GM21360 (cell line): ENCODE results near the gene OASL.

Experiments
- ATAC-seq: cut with Tn5 transposase; IDR thresholded peaks from one replicate; pipeline ENCODE4 v1.9.1; 2021; ENCODE audit warnings: mild to moderate bottlenecking, moderate library complexity; ENCODE audit not compliant: unreplicated experiment

The OASL gene

GRCh38 chr12:120994059-120994458, 45.0 kb downstream of the OASL start:
- ATAC-seq = no peak

DNA sequence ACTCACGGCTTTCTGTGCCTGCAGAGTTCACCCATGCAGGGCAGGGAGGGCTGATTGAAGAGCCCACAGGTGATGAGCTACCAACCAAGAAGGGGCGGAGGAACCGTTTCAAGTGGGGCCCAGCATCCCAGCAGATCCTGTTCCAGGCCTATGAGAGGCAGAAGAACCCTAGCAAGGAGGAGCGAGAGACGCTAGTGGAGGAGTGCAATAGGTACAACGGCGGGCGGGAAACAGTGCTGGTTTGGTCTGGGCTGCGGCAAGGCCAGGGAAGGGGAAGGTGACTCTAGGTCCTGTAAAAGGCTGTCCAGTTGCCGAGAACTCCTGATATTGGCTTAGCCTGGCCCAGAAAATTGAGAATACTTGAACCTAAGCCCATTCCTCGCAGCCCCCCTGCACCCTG, 45.5 kb downstream of the OASL start:
- no peak for ATAC-seq

- no peak for ATAC-seq
These were observed 46.1 kb downstream of the OASL start for GRCh38 chr12:120992989-120993388.

GRCh38 chr12:120991965-120992364, 47.1 kb downstream of the OASL start:
- no peak for ATAC-seq

- ATAC-seq = no peak
These were observed 48.5 kb downstream of the OASL start for GRCh38 chr12:120990487-120991055.

GRCh38 chr12:120989687-120990086, 49.4 kb downstream of the OASL start:
- no peak for ATAC-seq

GRCh38 chr12:120988658-120989057, 50.4 kb downstream of the OASL start:
- no peak for ATAC-seq

- ATAC-seq = no peak
These were observed 50.8 kb downstream of the OASL start for GRCh38 chr12:120988234-120988633.

- ATAC-seq = no peak
These were observed 54.6 kb downstream of the OASL start for GRCh38 chr12:120984351-120984898.

GRCh38 chr12:120983759-120984158, 55.3 kb downstream of the OASL start:
- no peak for ATAC-seq

- no peak for ATAC-seq
These were observed 56.4 kb downstream of the OASL start for GRCh38 chr12:120982659-120983058.

GRCh38 chr12:120981407-120981941, 57.6 kb downstream of the OASL start:
- no peak for ATAC-seq

DNA sequence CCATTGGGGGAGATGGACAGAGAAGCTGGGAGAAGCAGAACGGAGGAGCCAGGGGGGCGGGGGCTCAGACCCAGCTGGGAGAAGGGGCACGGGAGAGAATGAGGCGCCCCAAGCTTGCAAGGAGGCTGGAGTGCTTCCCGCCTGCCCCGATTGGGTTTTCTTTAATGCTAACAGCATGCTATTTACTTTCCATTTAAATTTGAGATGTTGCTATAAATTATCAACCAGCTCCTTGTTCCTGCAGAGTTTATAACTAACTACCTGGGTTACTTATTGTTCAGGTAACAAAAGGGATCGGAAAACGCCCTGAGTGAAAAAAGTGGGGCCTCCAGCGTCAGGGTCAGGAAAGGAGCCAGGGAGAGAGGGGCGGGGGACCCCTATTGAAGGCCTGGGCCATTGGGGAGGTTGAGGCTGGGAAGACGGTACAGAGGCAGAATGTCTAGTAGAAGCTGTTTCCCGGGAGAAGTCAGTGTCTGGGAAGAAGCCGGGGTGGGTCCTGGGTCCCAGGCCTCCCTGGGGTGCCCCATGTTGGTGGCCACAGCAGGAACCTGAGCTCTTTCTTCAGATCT, 58.2 kb downstream of the OASL start:
- no peak for ATAC-seq

DNA sequence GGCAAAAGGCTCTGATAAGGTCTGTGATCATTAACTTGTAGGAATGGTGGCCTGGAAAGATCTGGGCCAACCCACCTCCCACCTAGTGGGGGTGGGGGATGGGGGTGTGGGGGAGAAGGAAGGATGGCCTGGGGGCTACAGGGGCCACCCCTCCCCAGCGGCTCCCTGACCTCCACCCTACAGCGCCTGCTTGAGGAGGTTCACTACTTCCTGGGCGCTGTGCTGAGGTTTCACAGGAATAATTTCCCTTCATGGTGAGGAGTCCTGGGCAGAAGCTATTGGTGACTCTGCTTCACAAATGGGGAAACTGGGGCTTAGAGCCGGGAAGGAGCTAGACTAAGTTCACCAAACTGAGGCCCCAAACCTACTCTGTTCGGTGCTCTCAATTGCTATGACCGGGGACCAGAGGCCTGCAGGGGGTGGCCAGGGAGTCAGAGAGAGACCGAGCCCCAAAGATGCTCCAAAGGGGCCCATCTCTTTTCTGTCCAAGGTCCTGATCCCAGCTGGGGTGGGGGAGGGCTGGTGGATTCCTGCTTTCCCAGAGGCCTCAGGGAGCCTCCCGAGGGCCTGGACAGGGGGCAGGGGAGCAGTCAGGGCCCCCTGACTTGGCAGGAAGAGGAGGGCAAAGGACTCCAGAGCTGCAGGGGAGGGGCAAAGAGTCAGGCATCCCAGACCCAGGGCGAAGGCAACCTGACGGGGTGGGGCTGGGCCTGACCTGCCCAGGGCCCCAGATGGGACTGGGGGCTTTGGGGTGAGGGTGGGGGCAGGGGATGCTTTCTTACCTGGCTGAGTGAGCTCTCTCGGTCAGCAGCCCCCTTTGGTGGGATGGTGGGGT, 59.0 kb downstream of the OASL start:
- no peak for ATAC-seq

GRCh38 chr12:120979220-120979861, 59.7 kb downstream of the OASL start:
- no peak for ATAC-seq

GRCh38 chr12:120978296-120979219, 60.5 kb downstream of the OASL start, which contains the start of gene HNF1A:
HNF1A (plus strand) TSS chr12:120978543; CDS start chr12:120978769, 226 bp downstream.
- ATAC-seq = no peak

DNA sequence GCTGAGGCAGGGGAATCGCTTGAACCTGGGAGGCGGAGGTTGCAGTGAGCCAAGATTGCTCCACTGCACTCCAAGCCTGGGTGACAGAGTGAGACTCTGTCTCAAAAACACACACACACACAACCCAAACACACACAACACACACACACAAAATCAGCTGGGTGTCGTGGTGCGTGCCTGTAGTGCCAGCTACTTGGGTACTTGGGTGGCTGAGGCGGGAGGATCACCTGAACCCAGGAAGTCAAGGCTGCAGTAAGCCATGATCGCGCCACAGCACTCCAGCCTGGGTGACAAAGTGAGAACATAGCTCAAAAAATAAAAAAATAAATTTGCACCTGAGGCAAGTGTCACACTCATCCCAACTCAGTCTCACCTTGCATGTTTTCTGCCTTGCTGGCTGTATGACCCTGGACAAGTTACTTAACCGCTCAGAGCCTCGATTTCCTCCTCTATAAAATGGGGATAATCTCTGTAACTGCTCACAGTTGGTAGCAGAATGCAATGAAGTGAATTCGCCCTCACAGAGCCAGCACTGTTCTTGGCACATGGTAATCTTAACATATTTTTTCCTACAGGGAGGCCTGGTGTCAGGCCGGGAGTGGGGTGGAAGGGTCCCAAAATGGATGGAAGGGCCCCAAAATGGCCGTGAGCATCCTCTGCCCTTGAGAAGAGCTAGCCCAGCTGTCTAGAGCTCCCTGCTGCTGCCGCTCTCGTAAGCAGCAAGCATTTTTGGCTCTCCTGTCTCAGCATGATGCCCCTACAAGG, 61.3 kb downstream of the OASL start:
- no peak for ATAC-seq

GRCh38 chr12:120972870-120973543, 66.0 kb downstream of the OASL start:
- no peak for ATAC-seq
